Measurements from ENCODE around the gene SCNM1. TPM values are rescaled to one million over a fixed set of nuclear protein-coding genes. Genes with fewer than 3 reads are reported as not detected.
A peak's percentile ranks its signal among the peaks of the same experiment; 100 is the strongest.

The SCNM1 gene
- polyA plus RNA-seq, 1 donor from 2014 or later = 106 TPM

DNA sequence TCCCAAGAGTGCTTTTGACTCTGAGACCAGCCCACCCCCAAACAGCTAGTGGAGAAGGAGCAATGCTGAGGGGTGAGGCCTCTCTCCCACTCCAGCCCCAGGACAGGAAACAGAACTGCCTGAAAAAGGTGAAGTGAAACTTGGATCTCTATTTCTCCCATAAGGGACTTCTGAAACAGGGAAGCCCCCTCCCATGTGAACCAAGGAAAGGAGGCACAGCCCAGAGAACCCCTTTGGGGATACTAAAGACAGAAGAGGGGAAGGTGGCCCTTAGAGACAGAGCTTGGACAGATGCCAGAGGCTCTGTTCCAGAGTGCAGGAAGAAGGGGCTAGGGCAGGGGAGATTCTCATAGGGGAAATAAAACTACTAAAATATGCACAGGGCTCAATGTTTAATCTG, 6.6 kb upstream of the SCNM1 start:
- Histone ChIP-seq H3K36me3 (ENCODE audit: insufficient read depth, low read length) (peaks cover 7% of the 10 kb centered on the region), H3K27ac (ENCODE audit: low read length) (no peak overlapping the region), H3K79me2 (replicated peaks; ENCODE audit: insufficient read depth, low read length) (peaks cover 5% of the 10 kb centered on the region), H3K27me3 (ENCODE audit: insufficient read depth, low read depth, low read length) (no peaks in the 10 kb centered on the region), H3K9me2 (ENCODE audit: insufficient read depth, low read length) (no peaks in the 10 kb centered on the region), H2AFZ (ENCODE audit: low read depth, low read length) (no peak overlapping the region), H4K20me1 (ENCODE audit: insufficient read depth) (no peaks in the 10 kb centered on the region), H3F3A (ENCODE audit: insufficient read depth, low read length, poor library complexity, severe bottlenecking) (no peaks in the 10 kb centered on the region), H3K9me3 (ENCODE audit: low read length) (no peaks in the 10 kb centered on the region), H3K4me3 (ENCODE audit: low read length) (no peak overlapping the region), H3K9ac (ENCODE audit: low read length) (no peak overlapping the region), H3K4me2 (ENCODE audit: low read length) (no peak overlapping the region)
- TF ChIP-seq CTCF (IDR thresholded peaks at IDR 0.05; ENCODE audit: poor library complexity, severe bottlenecking) (no peak), EP300 (conservative IDR thresholded peaks at IDR 0.05; ENCODE audit: poor library complexity, severe bottlenecking) (no peak), RAD21 (conservative IDR thresholded peaks at IDR 0.05) (no peak)

GRCh38 chr1:151164732-151165280, 1.1 kb upstream of the SCNM1 start:
- H3K9ac ChIP-seq (ENCODE audit: low read length) = peak overlapping the region; percentile 83
- TF ChIP-seq EZH2 (IDR thresholded peaks at IDR 0.05; ENCODE audit: borderline replicate concordance, insufficient read depth, low read length, poor library complexity, severe bottlenecking) (no peak), TAF1 (IDR thresholded peaks at IDR 0.05; ENCODE audit: low read depth) (peak; percentile 3)

GRCh38 chr1:151165281-151165737, 635 bp upstream of the SCNM1 start:
- Histone ChIP-seq H3K9me2 (ENCODE audit: insufficient read depth, low read length) (no peaks in the 10 kb centered on the region), H3K27ac (ENCODE audit: low read length) (peak overlapping the region; percentile 89), H3K79me2 (replicated peaks; ENCODE audit: insufficient read depth, low read length) (peaks cover 20% of the 10 kb centered on the region), H3K27me3 (ENCODE audit: insufficient read depth, low read depth, low read length) (no peaks in the 10 kb centered on the region), H3K36me3 (ENCODE audit: insufficient read depth, low read length) (no peaks in the 10 kb centered on the region), H3K9ac (ENCODE audit: low read length) (peak overlapping the region; percentile 83), H3K9me3 (ENCODE audit: low read length) (no peaks in the 10 kb centered on the region), H3K4me3 (ENCODE audit: low read length) (peak overlapping the region; percentile 88), H3K4me2 (ENCODE audit: low read length) (peak overlapping the region; percentile 97), H3F3A (ENCODE audit: insufficient read depth, low read length, poor library complexity, severe bottlenecking) (peaks cover 3% of the 10 kb centered on the region), H2AFZ (ENCODE audit: low read depth, low read length) (peak overlapping the region; percentile 95), H4K20me1 (ENCODE audit: insufficient read depth) (no peaks in the 10 kb centered on the region)
- TF ChIP-seq CTCF (IDR thresholded peaks at IDR 0.05; ENCODE audit: poor library complexity, severe bottlenecking) = no peak
- no peak for TF ChIP-seq EZH2 (IDR thresholded peaks at IDR 0.05; ENCODE audit: borderline replicate concordance, insufficient read depth, low read length, poor library complexity, severe bottlenecking)
- no peak for TF ChIP-seq POLR2AphosphoS5 (IDR thresholded peaks at IDR 0.05)
- TF ChIP-seq EP300 (conservative IDR thresholded peaks at IDR 0.05; ENCODE audit: poor library complexity, severe bottlenecking) = no peak
- no peak for TF ChIP-seq MXI1 (conservative IDR thresholded peaks at IDR 0.05; ENCODE audit: poor library complexity, severe bottlenecking)
- no peak for TF ChIP-seq SMC3 (conservative IDR thresholded peaks at IDR 0.05; ENCODE audit: poor library complexity)
- TF ChIP-seq RAD21 (conservative IDR thresholded peaks at IDR 0.05) = no peak
- no peak for TF ChIP-seq TAF1 (IDR thresholded peaks at IDR 0.05; ENCODE audit: low read depth)
- no peak for TF ChIP-seq REST (IDR thresholded peaks at IDR 0.05; ENCODE audit: borderline replicate concordance)

More at GRCh38 chr1:151164732-151165280, 1.1 kb upstream of the SCNM1 start:
- Histone ChIP-seq H3K27ac (ENCODE audit: low read length) (peak overlapping the region; percentile 89), H2AFZ (ENCODE audit: low read depth, low read length) (no peak overlapping the region), H4K20me1 (ENCODE audit: insufficient read depth) (no peaks in the 10 kb centered on the region), H3K36me3 (ENCODE audit: insufficient read depth, low read length) (no peaks in the 10 kb centered on the region), H3K79me2 (replicated peaks; ENCODE audit: insufficient read depth, low read length) (peaks cover 20% of the 10 kb centered on the region), H3K4me2 (ENCODE audit: low read length) (peak overlapping the region; percentile 97), H3K9me2 (ENCODE audit: insufficient read depth, low read length) (no peaks in the 10 kb centered on the region), H3K9me3 (ENCODE audit: low read length) (no peaks in the 10 kb centered on the region), H3K4me3 (ENCODE audit: low read length) (peak overlapping the region; percentile 88), H3F3A (ENCODE audit: insufficient read depth, low read length, poor library complexity, severe bottlenecking) (peaks cover 3% of the 10 kb centered on the region), H3K27me3 (ENCODE audit: insufficient read depth, low read depth, low read length) (no peaks in the 10 kb centered on the region)

Measured in neural cell (in vitro differentiated cells).